NCI-H82 (cell line): ENCODE results near the gene ZNF22.

ENCODE experiments used
- DNase-seq: peaks from one replicate; lab custom pipeline; 2025; lab: John Stamatoyannopoulos, UW

The ZNF22 gene

DNA sequence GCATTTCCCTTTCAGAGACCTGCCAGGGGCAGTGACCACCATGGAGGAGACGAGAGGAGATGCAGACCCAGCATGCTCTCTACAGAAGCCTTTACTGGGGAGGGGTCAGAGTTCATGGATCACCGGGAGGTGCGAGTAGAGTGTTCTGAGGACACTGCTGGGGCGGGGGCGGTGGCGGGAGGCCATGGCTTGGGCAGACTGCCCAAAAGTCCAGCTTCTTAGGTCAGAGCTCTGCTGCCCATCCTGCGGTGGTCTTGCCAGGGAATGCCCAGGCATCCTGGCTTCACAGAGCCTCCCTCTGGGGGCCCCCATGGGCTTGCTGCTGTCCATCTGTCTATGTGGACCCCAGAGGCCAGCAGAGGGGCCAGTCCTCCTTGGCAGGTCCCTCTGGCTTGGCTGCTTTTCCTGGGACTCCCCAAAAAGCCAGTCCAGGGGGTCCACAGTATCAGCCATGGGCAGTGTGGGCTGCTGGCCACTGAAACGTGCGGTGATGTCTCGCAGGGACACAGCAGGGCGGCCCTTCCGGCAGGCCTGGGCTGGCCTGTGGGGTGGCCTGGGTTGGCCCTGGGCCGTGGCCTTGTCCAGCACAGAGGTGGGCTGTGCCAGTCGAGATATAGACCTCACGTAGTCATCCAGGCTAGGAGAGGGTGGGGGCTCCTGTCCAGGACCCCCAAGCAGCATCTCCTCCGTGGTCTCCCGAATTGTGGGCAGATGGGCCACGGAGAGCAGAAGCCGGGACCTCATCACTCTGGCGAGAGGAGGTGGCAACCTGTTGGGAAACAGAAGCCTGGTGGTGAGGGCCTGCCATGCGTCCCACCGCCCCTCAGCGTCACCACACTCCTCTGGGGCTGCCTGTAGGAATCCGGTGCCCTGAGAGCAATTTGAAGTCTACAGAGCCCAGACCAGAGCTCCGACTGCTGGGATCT is 23.2 kb upstream of the ZNF22 start:
- DNase-seq = peak; percentile 42

GRCh38 chr10:44978213-44978569 is 22.5 kb upstream of the ZNF22 start:
- DNase-seq = no peak

DNA sequence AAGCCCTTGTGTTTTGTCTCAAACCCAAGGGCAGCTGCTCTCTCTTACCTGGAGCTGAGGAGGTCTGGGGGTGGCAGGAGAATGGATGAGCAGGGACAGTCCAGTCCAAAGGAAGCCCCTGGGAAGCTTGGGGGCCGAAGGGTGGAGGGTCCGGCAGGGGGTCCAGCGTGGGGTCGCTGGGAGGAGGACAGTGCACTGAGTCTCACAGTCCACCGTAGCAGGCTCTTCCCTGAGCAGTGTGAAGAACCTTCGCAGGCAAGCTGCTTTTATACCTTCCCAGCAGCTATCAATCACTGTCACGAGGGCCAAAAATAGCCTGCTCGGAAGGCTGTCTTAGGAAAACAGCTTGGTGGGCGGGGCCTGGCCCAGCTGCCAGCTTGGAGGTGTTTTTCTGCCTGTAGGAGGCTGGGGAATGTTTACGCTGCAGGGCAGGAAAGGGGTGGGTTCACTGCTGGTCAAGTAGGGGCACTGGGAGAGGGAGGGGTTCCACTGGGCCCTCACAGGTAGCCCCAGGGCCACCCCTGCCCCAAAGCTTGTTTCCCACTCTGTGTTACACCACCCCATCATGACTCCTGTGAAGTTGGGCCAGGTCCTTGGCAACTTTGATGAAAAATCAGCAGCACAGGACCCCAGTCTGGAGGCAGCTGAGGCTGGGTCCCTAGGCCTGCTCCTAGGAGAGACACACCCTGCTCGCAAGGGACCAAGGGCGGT is 22.0 kb upstream of the ZNF22 start, which contains the start of gene DEPP1:
TSS of gene DEPP1 (minus strand) at position 240 of the 711 bp plus-strand sequence. CDS start 779 bp downstream, outside the sequence.
- DNase-seq = peak; percentile 98

DNA sequence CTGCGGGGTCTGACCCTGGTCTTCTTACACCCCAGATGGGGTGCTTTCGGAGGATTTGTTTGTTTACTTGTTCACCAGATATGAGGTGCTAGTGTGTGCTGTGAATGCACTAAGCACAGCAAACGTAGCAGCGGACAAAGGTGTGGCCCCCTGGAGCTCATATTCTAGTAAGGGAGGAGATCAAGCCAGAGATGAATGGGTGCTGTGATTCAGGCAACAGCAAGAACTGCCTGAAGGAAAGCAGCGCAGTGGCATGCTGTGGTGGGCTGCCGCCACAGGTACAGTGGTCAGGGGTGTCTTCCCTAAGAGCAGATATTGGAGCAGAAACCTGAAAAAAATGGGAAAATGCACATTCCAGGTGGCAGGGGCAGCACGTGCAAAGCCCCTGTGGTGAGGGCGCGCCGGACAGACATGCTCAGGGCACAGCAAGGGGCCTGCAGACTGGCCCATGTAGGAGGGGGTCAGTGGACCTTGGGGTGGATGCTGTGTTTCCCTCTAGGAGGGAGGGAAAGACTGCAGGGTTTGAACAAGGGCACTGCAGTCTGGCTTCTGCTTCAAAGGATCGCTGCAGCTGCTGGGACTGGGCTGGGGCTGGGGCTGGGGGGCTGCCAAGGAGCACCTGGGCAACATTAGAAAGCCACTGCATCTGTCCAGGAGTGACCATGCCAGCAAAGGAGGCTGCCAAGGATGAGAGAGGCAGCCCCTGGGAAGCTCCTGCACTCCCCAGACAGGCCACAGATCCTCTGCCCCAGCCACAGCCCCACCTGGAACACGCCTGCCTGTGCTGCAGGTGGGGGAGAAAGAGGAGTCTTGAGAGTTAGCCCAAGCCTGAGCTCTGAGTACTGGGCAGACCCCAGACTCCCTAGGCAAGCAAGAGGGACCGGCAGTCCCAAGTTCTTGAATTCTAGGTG is 21.2 kb upstream of the ZNF22 start:
- no peak for DNase-seq

- peak; percentile 27 for DNase-seq
Observed at GRCh38 chr10:44980309-44981171, 20.2 kb upstream of the ZNF22 start.

DNA sequence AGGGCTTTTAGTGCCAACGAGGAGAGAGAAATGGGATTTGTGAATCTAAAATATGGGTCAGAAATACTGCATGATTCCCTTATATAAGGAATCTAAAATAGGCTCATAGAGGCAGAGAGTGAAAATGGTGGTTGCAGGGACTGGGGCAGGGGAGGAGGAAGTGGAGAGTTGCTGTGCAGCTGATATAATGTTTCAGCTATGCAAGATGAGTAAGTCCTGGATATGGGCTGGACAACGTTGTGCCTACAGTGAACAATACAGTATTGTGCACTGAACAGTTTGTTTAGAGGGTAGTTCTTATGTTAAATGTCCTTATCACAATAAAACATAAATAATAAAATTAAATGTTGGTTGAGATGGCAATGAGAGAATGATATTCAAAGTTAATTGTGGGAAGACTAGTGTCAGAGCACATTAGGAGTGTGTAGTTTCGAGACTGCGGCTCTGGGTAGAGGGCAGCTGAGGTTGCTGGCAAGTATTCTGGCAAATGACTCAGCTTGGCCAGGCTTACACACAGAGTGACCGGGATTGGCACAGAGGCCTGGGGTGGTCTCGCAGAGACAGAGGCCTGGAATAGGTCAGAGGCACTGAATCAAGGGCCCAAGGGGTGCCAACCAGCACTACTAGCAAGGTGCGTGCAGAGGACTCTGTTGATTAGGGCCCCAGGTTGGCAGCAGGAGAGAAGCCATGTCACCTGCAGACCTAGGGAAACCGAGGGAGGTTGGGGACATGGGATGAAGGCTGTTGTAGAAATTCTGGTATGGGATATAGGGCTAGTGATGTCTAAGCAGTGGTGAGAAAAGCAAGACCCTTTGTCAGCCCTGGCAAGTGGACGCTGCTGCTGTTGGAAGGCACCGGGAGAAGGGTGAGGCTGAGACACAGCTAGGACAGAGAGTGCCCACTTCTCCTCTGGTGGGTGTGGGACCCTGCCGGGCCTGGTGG is 19.3 kb upstream of the ZNF22 start:
- no peak for DNase-seq

DNA sequence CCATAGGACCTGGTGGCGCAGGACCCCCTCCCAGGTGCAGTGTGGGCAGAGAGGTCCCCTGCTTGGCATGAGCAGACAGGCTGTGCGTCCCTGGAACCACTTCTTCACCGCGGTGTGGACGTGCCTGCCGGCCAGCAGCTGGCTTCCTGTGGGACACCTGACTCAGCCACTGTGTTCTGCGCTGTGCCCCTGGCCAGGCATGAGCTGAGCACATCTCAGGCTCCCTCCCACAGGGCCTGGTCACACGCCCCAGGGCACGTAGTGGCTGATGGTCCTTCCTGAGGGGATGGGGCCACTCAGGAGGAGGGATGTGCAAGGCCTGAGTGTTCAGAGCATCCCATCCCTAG is 18.6 kb upstream of the ZNF22 start:
- no peak for DNase-seq

DNA sequence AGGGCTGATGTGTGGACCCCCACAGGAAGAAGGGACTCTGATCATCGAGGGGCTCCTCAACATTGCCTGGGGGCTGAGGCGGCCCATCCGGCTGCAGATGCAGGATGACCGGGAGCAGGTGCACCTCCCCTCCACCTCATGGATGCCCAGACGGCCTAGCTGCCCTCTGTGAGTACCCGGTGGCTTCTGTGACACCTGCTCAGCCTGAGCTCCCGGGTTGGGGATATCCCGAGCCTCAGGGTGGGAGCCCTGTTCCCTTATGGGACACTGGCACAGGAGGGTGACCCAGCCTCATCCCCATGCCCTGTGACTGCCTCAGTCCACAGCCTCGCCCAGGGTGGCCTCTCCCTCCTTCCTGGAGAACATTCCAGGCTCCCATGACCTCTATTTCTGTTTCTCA is 18.2 kb upstream of the ZNF22 start:
- DNase-seq = no peak

DNA sequence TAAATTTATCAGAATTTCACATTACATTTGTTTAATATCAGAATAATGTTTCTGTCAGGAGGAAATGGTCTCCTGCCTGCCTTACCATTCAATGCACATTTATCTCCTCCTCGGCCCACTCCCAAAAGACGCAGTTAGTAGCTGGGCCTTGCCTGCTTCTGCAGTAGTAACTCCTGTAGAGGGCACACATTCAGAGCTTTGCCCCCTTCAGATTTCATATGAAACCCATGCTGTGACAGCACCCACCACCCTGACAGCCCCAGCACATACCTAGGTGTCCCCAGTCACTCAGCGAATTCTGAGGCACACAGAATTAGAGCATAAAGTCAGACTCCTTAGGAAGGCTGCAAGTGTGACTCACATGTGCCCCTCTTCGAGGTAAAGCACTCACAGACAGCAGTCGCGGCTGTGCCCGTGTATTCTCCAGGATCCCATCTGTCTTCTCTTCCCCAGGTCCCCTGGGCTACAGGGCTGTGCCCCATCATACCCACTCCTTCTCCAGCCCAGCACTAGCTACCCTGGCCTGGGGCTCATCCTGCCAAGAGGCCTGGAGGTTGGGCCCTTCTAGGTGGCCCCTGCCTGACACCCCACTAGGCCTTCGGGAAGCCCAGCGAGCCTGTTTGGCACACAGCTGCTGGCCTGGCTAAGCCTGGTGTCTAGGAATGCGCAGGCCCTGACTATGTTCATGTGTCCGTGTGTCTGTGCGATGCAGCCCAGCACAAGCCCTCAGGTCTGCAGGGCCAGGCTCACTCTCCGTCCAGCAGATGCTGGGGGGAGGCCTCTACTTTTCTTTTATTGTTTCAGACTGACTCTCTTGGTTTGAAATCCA is 17.4 kb upstream of the ZNF22 start:
- DNase-seq = no peak

- no peak for DNase-seq
Observed at GRCh38 chr10:44983895-44984278, 16.8 kb upstream of the ZNF22 start.

DNA sequence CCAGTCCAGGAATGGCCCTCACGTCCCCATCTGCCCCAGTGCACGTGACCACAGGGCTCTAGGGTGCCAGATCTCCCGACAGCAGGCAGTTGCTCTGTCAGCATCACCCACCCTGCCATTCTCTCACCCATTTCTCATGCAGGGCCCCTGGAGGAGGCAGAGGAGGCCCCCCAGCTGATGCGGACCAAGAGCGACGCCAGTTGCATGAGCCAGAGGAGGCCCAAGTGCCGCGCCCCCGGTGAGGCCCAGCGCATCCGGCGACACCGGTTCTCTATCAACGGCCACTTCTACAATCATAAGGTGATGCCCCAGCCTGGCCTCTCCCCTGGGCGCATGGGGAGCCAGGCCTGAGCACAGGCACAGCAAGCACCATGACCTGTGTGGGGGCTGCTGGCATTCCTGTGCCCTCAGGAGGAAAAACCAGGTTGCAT is 16.0 kb upstream of the ZNF22 start:
- no peak for DNase-seq

GRCh38 chr10:44985175-44985681 is 15.5 kb upstream of the ZNF22 start:
- no peak for DNase-seq

DNA sequence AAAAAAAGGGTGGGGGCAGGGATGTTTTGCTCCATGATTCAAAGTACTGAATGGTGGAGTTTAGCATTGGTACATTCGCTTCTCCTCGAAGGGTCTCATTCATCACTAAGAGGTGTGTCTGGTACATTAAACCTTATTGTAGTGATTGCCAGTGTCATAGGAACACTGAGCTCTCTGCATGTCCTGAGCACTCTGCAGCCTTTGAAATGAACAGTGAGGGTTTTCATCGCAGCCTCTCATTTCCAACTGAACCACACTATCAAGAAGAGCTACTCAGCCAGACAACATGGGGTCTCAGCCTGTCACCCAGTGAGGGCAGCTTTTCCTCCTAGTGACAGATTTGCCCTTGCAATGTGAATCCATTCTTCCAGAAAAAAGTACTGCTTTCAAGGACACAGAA is 14.5 kb upstream of the ZNF22 start:
- DNase-seq = no peak

DNA sequence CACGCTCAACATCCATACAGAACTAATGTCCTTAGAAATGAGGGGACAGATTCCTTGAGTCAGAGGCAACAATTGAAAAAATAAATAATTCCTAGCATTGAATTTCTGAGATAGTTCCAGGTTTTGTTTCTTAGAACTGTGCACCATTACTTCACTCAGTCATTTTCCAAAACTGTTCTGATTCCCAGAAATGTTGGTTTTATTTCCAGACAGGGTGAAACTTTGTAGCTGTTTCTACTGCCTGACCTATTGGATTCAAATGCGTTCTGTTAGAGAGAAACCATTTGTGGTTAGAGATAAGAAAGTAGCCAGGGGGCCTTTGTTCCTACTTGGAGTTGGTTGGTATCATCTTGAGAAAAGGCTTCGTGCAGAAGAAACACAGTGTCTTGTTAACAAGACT is 14.1 kb upstream of the ZNF22 start:
- DNase-seq = no peak

- DNase-seq = no peak
Observed at GRCh38 chr10:44988957-44989585, 11.7 kb upstream of the ZNF22 start.

DNA sequence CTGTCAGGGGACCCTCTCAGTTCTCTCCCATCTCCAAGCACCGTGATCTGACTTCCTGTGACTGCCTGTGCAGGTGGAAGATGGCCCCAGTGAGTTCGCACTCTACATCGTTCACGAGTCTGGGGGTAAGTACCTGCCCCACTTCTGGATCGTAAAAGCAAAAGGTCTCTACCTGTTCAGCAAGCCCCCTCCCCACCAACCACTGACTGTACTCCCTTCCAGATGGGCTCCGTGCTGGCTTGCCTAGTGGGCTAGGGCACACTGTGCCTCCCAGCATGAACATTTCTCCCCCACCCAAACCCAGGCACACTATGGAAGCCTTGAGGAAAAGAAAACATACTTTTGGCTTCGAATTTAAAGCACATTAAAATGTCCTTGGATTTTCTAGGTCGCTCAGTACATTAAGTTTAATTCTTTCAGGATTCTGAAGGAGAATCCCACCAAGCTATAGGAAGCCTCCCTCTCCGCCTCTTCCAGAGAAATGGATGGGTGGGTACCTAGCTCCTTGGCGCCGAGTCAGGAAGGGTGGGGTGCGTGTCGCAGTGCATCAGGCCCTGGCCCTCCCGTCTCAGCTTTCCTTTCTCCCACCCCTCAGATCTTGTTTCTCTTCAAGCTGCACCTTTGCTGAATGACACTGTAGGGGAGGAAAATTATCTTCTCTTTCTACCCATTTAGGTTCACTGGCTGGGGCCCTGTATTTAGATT is 11.0 kb upstream of the ZNF22 start:
- no peak for DNase-seq

- DNase-seq = peak; percentile 35
Observed at GRCh38 chr10:44990302-44990655, 10.4 kb upstream of the ZNF22 start.

GRCh38 chr10:44990965-44991364 is 9.8 kb upstream of the ZNF22 start:
- no peak for DNase-seq
